ENCODE data around the gene TMEM30B. TPM values are rescaled to one million over a fixed set of nuclear protein-coding genes. Genes with fewer than 3 reads are reported as not detected.

TMEM30B gene
- total and polyA plus RNA-seq, 9 of the 15 experiments (the other 6 are each of a cell fraction or from before 2014, with no cell fraction given) = 0.04 TPM; not detected in 8

GRCh38 chr14:61323970-61324369 is 42.8 kb upstream of the TMEM30B start (continued):
- no peak for TF ChIP-seq PATZ1 (CRISPR knock-in tag; IDR thresholded peaks at IDR 0.05; ENCODE audit: borderline replicate concordance)
- no peak for TF ChIP-seq MBD2 (IDR thresholded peaks at IDR 0.05; ENCODE audit: borderline replicate concordance, low read depth)
- no peak for TF ChIP-seq DPF2 (IDR thresholded peaks at IDR 0.05)
- no peak for TF ChIP-seq ZNF175 (CRISPR knock-in tag; IDR thresholded peaks at IDR 0.05; ENCODE audit: low read depth)
- TF ChIP-seq MITF (IDR thresholded peaks at IDR 0.05) = no peak
- no peak for TF ChIP-seq PURB (CRISPR knock-in tag; IDR thresholded peaks at IDR 0.05; ENCODE audit: low read depth)
- TF ChIP-seq GABPB2 (CRISPR knock-in tag; conservative IDR thresholded peaks at IDR 0.05) = no peak

GRCh38 chr14:61322799-61323290 is 41.7 kb upstream of the TMEM30B start:
- CTCF ChIA-PET (ENCODE audit: low intra/inter-chr PET ratio) = no interaction called here
- no peaks in the 10 kb centered on the region; the same call in 2 of the 3 replicates for H3K79me2 ChIP-seq (ENCODE audit: control insufficient read depth, insufficient read depth, low read length)

More at GRCh38 chr14:61322799-61323290, 41.7 kb upstream of the TMEM30B start:
- in situ Hi-C loops (cut with MboI) = no loop called here
- FAIRE-seq = no peak
- TF ChIP-seq SREBF2 (CRISPR knock-in tag; IDR thresholded peaks at IDR 0.05) (no peak), RAD21 (CRISPR knock-in tag; conservative IDR thresholded peaks at IDR 0.05 in 1 of 2, IDR thresholded peaks at IDR 0.05 in 1 of 2) (no peak), ZNF586 (CRISPR knock-in tag; conservative IDR thresholded peaks at IDR 0.05) (no peak), CHD2 (IDR thresholded peaks at IDR 0.05; ENCODE audit: low read depth, low read length) (peak; percentile 22; the same call in 1 of the 2 replicates)
- Histone ChIP-seq H2AFZ (ENCODE audit: low read depth, low read length) (peak overlapping the region; percentile 47), H3K9ac (ENCODE audit: insufficient read depth in 1 of 2, low read depth in 2 of 2, low read length in 2 of 2) (peak overlapping the region; percentile 30 to 87; a peak in 3 of 4 replicates), H3K9me1 (ENCODE audit: control insufficient read depth, insufficient read depth, low read length) (no peaks in the 10 kb centered on the region), H3K36me3 (ENCODE audit: control insufficient read depth, insufficient read depth, low read length) (no peaks in the 10 kb centered on the region), H3K27ac (ENCODE audit: extremely low read depth, low read depth, low read length) (no peak overlapping the region), H3K4me2 (ENCODE audit: insufficient read depth, low read length) (peak overlapping the region; percentile 68), H3K4me3 (peak overlapping the region; percentile 38), H3K9me3 (replicated peaks; ENCODE audit: control insufficient read depth, insufficient read depth, low read depth, low read length) (no peaks in the 10 kb centered on the region), H3K27me3 (ENCODE audit: control insufficient read depth in 2 of 2, insufficient read depth in 2 of 2, low read length in 2 of 2) (no peaks in the 10 kb centered on the region), H3K4me1 (replicated peaks in 1 of 2; ENCODE audit: control insufficient read depth in 2 of 2, insufficient read depth in 2 of 2, low read length in 2 of 2) (peaks cover 0 to 19% of the 10 kb centered on the region in 2 experiments; a peak in 3 of 5 replicates), H4K20me1 (replicated peaks; ENCODE audit: control insufficient read depth, insufficient read depth, low read length) (no peaks in the 10 kb centered on the region)
- DNase-seq (ENCODE audit: extremely low read depth in 1 of 4, low spot score in 3 of 4) = no peak
- WGBS (ENCODE audit: insufficient coverage, low coverage, missing lambda C conversion rate) = 13% methylated on average over 13 of the region's 13 CpGs
- BruUV-seq (replicated peaks) = TSS peak; percentile 34
- intact Hi-C loops (cut with micrococcal nuclease) = no loop called here
- POLR2A ChIA-PET = interaction anchor here (0.8 to 1.2 kb wide), 2 partner anchors 24 to 828 kb away, joined by 3 to 4 read pairs; no protein-coding TSS in a partner anchor
- ATAC-seq = no peak

Measured in K562 (cell line).